ENCODE results near the gene LMOD1.

DNA sequence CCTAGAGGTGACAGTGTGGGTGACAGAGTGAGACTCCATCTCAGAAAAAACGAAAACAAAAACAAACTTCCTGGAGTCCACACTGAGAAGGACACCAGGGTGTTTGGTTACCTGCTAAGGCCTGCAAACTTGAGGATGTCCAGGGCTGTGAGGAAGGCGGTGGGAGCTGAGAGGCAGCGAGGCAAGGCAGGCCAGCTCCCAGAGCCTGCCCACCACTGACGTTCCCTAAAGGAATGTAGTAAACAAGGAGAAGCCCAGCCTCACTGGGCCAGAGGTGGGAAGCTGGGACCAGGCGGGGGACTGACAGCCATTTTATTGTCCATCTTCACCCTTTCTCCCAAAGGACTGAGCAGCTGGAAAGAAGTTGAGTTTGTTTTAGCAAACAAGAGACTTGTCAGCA lies 33.5 kb downstream of the LMOD1 start:
- TF ChIP-seq, protein P1, sequence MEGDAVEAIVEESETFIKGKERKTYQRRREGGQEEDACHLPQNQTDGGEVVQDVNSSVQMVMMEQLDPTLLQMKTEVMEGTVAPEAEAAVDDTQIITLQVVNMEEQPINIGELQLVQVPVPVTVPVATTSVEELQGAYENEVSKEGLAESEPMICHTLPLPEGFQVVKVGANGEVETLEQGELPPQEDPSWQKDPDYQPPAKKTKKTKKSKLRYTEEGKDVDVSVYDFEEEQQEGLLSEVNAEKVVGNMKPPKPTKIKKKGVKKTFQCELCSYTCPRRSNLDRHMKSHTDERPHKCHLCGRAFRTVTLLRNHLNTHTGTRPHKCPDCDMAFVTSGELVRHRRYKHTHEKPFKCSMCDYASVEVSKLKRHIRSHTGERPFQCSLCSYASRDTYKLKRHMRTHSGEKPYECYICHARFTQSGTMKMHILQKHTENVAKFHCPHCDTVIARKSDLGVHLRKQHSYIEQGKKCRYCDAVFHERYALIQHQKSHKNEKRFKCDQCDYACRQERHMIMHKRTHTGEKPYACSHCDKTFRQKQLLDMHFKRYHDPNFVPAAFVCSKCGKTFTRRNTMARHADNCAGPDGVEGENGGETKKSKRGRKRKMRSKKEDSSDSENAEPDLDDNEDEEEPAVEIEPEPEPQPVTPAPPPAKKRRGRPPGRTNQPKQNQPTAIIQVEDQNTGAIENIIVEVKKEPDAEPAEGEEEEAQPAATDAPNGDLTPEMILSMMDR (IDR thresholded peaks at IDR 0.05) = no peak
- TF ChIP-seq POLR2A (IDR thresholded peaks at IDR 0.05) = no peak
